Thyroid gland (tissue), 4 donors: ENCODE data around the gene CARD14.

Source experiments
- CTCF ChIP-seq, 6 experiments: fragments of 200-600 bp in 3 of 6; fragments of 450-650 bp in 3 of 6; sonication (generic) in 3 of 6; IDR thresholded peaks; one replicate each; pipeline ENCODE4 v1.5.1; 2016 to 2019; ENCODE audit warnings: antibody characterized with exemption in 6 of 6, mild to moderate bottlenecking in 2 of 6, inconsistent platforms in 1 of 6, moderate library complexity in 1 of 6
- POLR2A ChIP-seq, 2 donors: fragments of 450-650 bp; IDR thresholded peaks; one replicate each; pipeline ENCODE4 v1.6.1; 2017; ENCODE audit warnings: antibody characterized with exemption in 2 of 2, mild to moderate bottlenecking in 2 of 2, moderate library complexity in 1 of 2

DNA sequence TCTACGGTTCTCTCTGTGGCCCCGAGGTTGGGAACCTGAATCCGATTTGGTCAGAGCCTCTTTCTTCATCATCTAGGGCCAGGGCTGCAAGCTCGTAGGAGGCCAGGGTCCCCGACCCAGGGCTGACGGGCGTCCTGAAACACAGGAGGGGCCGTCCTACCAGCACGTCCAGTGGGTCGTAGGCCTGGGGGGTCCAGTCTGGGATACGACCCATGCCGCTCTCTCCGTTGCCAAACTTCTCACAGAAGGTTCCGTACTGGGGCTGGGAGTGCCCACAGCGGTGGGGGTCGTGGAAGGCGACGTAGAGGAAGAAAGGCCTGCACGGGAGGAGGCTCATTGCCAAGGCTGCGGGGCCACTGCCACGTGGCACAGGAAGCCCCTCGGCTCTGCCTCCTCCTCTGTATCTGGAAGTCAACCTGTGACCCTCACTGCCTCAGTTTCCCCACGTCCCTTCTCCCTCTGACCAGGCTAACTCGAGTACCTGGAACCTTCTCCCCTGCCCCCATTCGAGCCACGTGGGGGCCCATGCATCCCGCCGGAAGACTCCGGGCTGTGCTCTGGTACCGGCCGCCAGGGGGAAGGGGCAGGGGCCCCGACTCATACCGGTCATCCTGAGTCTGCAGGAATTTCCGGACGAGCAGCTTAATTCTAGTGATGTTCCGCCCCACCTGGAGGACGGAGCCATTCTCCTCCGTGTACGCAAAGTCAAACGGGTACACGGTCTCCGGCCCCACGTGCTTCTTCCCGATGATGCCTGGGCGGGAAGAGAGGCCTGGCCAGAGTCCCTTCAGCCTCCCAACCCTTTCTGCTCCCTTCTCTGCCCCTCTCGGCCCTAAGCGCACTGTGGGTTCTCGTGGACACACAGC is 44.4 kb downstream of the CARD14 start:
- TF ChIP-seq POLR2A (IDR thresholded peaks at IDR 0.05) (no peak), CTCF (IDR thresholded peaks at IDR 0.05) (no peak)
